ENCODE measurements around the gene ZNF664. TPM values are rescaled to one million over a fixed set of nuclear protein-coding genes. Genes with fewer than 3 reads are reported as not detected.

ZNF664 gene
- total and polyA plus RNA-seq, 2 of the 4 experiments (the other 2 are of a cell fraction), result 29.9 to 32.6 TPM

- Histone ChIP-seq H3K9me3 (ENCODE audit: control insufficient read depth, insufficient read depth, low read length) (no peaks in the 10 kb centered on the region), H2AK5ac (ENCODE audit: low read depth, low read length) (no peak overlapping the region), H3K56ac (ENCODE audit: extremely low read depth, insufficient read depth, low read length) (no peak overlapping the region), H2BK15ac (ENCODE audit: low read depth, low read length) (no peak overlapping the region), H2AFZ (replicated peaks; ENCODE audit: low read length, poor library complexity) (no peak overlapping the region), H3K36me3 (ENCODE audit: control insufficient read depth, insufficient read depth, low read length) (peaks cover 12% of the 10 kb centered on the region), H3K14ac (replicated peaks; ENCODE audit: low read depth, low read length) (no peak overlapping the region), H2BK5ac (ENCODE audit: low read depth, low read length, poor library complexity, severe bottlenecking) (no peak overlapping the region), H3K9me1 (ENCODE audit: insufficient read depth, low read length) (peaks cover 9% of the 10 kb centered on the region), H3K27me3 (ENCODE audit: control insufficient read depth, insufficient read depth, low read length) (no peaks in the 10 kb centered on the region), H2BK120ac (ENCODE audit: low read depth, low read length) (no peak overlapping the region), H4K20me1 (ENCODE audit: insufficient read depth, low read length) (peaks cover 22% of the 10 kb centered on the region; the same call in 1 of the 2 replicates), H3K4ac (ENCODE audit: low read depth, low read length) (no peak overlapping the region), H3K79me1 (ENCODE audit: low read depth in 1 of 2, low read length in 2 of 2) (peaks cover 30 to 63% of the 10 kb centered on the region in 2 experiments), H2BK20ac (ENCODE audit: low read depth, low read length) (no peak overlapping the region), H3K4me3 (ENCODE audit: insufficient read depth, low read depth, low read length) (no peak overlapping the region), H2AK9ac (replicated peaks; ENCODE audit: low read depth, low read length, poor library complexity) (no peak overlapping the region), H3K23ac (ENCODE audit: low read depth, low read length) (no peak overlapping the region), H3K4me1 (ENCODE audit: control insufficient read depth, insufficient read depth, low read length) (peaks cover 2% of the 10 kb centered on the region; the same call in 1 of the 2 replicates), H3K27ac (ENCODE audit: insufficient read depth, low read length) (no peak overlapping the region), H4K91ac (ENCODE audit: insufficient read depth, low read depth, low read length) (no peak overlapping the region), H3K18ac (ENCODE audit: low read depth, low read length) (no peak overlapping the region), H3K4me2 (ENCODE audit: low read depth, low read length) (no peak overlapping the region), H4K5ac (ENCODE audit: low read depth, low read length) (no peak overlapping the region), H4K8ac (ENCODE audit: low read depth in 2 of 2, low read length in 2 of 2) (no peak overlapping the region), H3K9ac (ENCODE audit: low read depth, low read length) (no peak overlapping the region)
- dilution Hi-C loops (cut with HindIII; ENCODE audit: low sequenced_read_pairs, unreplicated experiment) (no loop called here), intact Hi-C loops (cut with micrococcal nuclease) (loop anchor here (10.0 kb wide), 1 partner anchor 322 kb away; no protein-coding TSS in a partner anchor), in situ Hi-C loops (cut with MboI; ENCODE audit: low sequenced_read_pairs) (loop anchor here (5.0 kb wide), 1 partner anchor 180 kb away; no protein-coding TSS in a partner anchor)
- ATAC-seq (ENCODE audit: low read depth) (no peak), DNase-seq (no peak)
- no TSS peak for BruUV-seq (replicated peaks)
- POLR2A ChIA-PET (ENCODE audit: unreplicated experiment), result no interaction called here
- no CpG with 5 or more reads among the region's 2 CpGs for WGBS, 2 experiments (ENCODE audit: extremely low coverage in 2 of 2, insufficient read length in 1 of 2)
- TF ChIP-seq RFX5 (IDR thresholded peaks at IDR 0.05; ENCODE audit: low read depth, low read length), result no peak
- no peak for TF ChIP-seq CEBPB (IDR thresholded peaks at IDR 0.05; ENCODE audit: low read depth, low read length)
- no peak for TF ChIP-seq SMC3 (IDR thresholded peaks at IDR 0.05; ENCODE audit: low read depth, low read length)
- no peak for TF ChIP-seq CHD1 (IDR thresholded peaks at IDR 0.05; ENCODE audit: low read depth, low read length)
- no peak for TF ChIP-seq RAD21 (IDR thresholded peaks at IDR 0.05; ENCODE audit: low read length)
- TF ChIP-seq POLR2A (IDR thresholded peaks at IDR 0.05; ENCODE audit: low read depth, low read length), result no peak
- TF ChIP-seq FOS (IDR thresholded peaks at IDR 0.05; ENCODE audit: low read depth, low read length), result no peak
- TF ChIP-seq ELK1 (IDR thresholded peaks at IDR 0.05; ENCODE audit: borderline replicate concordance, low read depth, low read length), result no peak
- no peak for TF ChIP-seq MAZ (IDR thresholded peaks at IDR 0.05; ENCODE audit: borderline replicate concordance, low read depth, low read length)
- no peak for TF ChIP-seq MAFK (IDR thresholded peaks at IDR 0.05; ENCODE audit: low read depth, low read length)
- no peak for TF ChIP-seq RCOR1 (IDR thresholded peaks at IDR 0.05; ENCODE audit: insufficient replicate concordance, low read length)
- no peak for TF ChIP-seq BHLHE40 (IDR thresholded peaks at IDR 0.05; ENCODE audit: low read depth, low read length)
- TF ChIP-seq, protein P1, sequence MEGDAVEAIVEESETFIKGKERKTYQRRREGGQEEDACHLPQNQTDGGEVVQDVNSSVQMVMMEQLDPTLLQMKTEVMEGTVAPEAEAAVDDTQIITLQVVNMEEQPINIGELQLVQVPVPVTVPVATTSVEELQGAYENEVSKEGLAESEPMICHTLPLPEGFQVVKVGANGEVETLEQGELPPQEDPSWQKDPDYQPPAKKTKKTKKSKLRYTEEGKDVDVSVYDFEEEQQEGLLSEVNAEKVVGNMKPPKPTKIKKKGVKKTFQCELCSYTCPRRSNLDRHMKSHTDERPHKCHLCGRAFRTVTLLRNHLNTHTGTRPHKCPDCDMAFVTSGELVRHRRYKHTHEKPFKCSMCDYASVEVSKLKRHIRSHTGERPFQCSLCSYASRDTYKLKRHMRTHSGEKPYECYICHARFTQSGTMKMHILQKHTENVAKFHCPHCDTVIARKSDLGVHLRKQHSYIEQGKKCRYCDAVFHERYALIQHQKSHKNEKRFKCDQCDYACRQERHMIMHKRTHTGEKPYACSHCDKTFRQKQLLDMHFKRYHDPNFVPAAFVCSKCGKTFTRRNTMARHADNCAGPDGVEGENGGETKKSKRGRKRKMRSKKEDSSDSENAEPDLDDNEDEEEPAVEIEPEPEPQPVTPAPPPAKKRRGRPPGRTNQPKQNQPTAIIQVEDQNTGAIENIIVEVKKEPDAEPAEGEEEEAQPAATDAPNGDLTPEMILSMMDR (conservative IDR thresholded peaks at IDR 0.05; ENCODE audit: low read depth, low read length), result no peak
- TF ChIP-seq NFE2L2 (IDR thresholded peaks at IDR 0.05; ENCODE audit: low read depth, low read length), result no peak
- TF ChIP-seq MXI1 (IDR thresholded peaks at IDR 0.05; ENCODE audit: borderline replicate concordance, low read depth, low read length), result no peak
- TF ChIP-seq, protein P2, sequence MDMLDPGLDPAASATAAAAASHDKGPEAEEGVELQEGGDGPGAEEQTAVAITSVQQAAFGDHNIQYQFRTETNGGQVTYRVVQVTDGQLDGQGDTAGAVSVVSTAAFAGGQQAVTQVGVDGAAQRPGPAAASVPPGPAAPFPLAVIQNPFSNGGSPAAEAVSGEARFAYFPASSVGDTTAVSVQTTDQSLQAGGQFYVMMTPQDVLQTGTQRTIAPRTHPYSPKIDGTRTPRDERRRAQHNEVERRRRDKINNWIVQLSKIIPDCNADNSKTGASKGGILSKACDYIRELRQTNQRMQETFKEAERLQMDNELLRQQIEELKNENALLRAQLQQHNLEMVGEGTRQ (IDR thresholded peaks at IDR 0.05; ENCODE audit: low read depth, low read length), result no peak
- CTCF ChIA-PET, result interaction anchor here (1.0 to 1.3 kb wide), 2 partner anchors 45 to 273 kb away, joined by 3 read pairs; no protein-coding TSS in a partner anchor
These were observed 14.0 kb downstream of the ZNF664 start for GRCh38 chr12:123987022-123987421.

Data from IMR-90 (cell line).